Measurements from ENCODE around the gene KCNIP3.
"Not testable (repeated sequence)": the region's sequence is repeated elsewhere in the genome, so short reads cannot be mapped to it uniquely, and the experiment has no call there.

Gene KCNIP3

GRCh38 chr2:95348609-95349567 is 51.7 kb downstream of the KCNIP3 start:
- DNase-seq (ENCODE audit: low spot score): no peak

GRCh38 chr2:95349568-95350322 is 52.6 kb downstream of the KCNIP3 start:
- DNase-seq (ENCODE audit: low spot score): no peak

- DNase-seq (ENCODE audit: low spot score): no peak
These were observed 53.2 kb downstream of the KCNIP3 start for GRCh38 chr2:95350368-95350767.

- no peak for DNase-seq (ENCODE audit: low spot score)
These were observed 53.8 kb downstream of the KCNIP3 start for GRCh38 chr2:95350774-95351597.

GRCh38 chr2:95351598-95351915 is 54.4 kb downstream of the KCNIP3 start:
- DNase-seq (ENCODE audit: low spot score): no peak

- no peak for DNase-seq (ENCODE audit: low spot score)
These were observed 55.3 kb downstream of the KCNIP3 start for GRCh38 chr2:95352310-95353054.

- DNase-seq (ENCODE audit: low spot score): no peak
These were observed 56.0 kb downstream of the KCNIP3 start for GRCh38 chr2:95353055-95353575.

- no peak for DNase-seq (ENCODE audit: low spot score)
These were observed 56.7 kb downstream of the KCNIP3 start for GRCh38 chr2:95353613-95354468.

GRCh38 chr2:95354469-95354901 is 57.3 kb downstream of the KCNIP3 start:
- no peak for DNase-seq (ENCODE audit: low spot score)

- no peak for DNase-seq (ENCODE audit: low spot score)
These were observed 57.8 kb downstream of the KCNIP3 start for GRCh38 chr2:95354925-95355324.

- DNase-seq (ENCODE audit: low spot score): not testable (repeated sequence)
These were observed 58.3 kb downstream of the KCNIP3 start for GRCh38 chr2:95355486-95355885.

- DNase-seq (ENCODE audit: low spot score): no peak
These were observed 59.9 kb downstream of the KCNIP3 start for GRCh38 chr2:95356821-95357700.

GRCh38 chr2:95357717-95358280 is 60.7 kb downstream of the KCNIP3 start:
- DNase-seq (ENCODE audit: low spot score): no peak

- no peak for DNase-seq (ENCODE audit: low spot score)
These were observed 61.9 kb downstream of the KCNIP3 start for GRCh38 chr2:95359031-95359430.

GRCh38 chr2:95359501-95359930 is 62.4 kb downstream of the KCNIP3 start:
- DNase-seq (ENCODE audit: low spot score): no peak

GRCh38 chr2:95361216-95361980 is 64.3 kb downstream of the KCNIP3 start:
- no peak for DNase-seq (ENCODE audit: low spot score)

- DNase-seq (ENCODE audit: low spot score): no peak
These were observed 65.3 kb downstream of the KCNIP3 start for GRCh38 chr2:95362486-95362885.

- DNase-seq (ENCODE audit: low spot score): no peak
These were observed 69.4 kb downstream of the KCNIP3 start for GRCh38 chr2:95366514-95366913.
